Testis (tissue), 2 donors: ENCODE results near the gene PRKACG.
"Not testable (repeated sequence)": the region's sequence is repeated elsewhere in the genome, so short reads cannot be mapped to it uniquely, and the experiment has no call there.

Experiments
- CTCF ChIP-seq, 3 experiments: fragments of 450-650 bp in 2 of 3; fragments of 200-600 bp in 1 of 3; sonication (generic) in 1 of 3; IDR thresholded peaks; one replicate each; pipeline ENCODE4 v1.5.1; 2016 to 2019; ENCODE audit warnings: antibody characterized with exemption in 3 of 3, mild to moderate bottlenecking in 2 of 3, moderate library complexity in 1 of 3
- POLR2A ChIP-seq: fragments of 450-650 bp; IDR thresholded peaks from one replicate; pipeline ENCODE4 v1.6.1; 2017; ENCODE audit warnings: antibody characterized with exemption, mild to moderate bottlenecking, moderate library complexity

DNA sequence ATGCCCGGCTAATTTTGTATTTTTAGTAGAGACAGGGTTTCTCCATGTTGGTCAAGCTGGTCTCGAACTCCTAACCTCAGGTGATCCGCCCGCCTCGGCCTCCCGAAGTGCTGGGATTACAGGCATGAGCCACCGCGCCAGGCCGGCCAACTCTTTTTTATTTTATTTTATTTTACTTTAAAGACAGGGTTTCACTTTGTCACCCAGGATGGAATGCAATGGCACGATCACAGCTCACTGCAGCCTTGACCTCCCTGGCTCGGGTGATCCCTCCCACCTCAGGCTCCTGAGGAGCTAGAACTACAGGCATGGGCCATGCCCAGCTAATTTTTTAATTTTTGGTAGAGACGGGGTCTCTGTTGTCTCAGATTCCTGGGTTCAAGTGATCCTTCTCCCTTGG lies 37.0 kb upstream of the PRKACG start:
- not testable (repeated sequence) for TF ChIP-seq CTCF (IDR thresholded peaks at IDR 0.05); POLR2A
